DMS153 treated with DMSO at 0.1 percent for 48 hours (cell line): ENCODE measurements around the gene SPAG4.

Experiments
- DNase-seq: peaks from one replicate; lab custom pipeline; 2025; ENCODE audit not compliant: unreplicated experiment; lab: John Stamatoyannopoulos, UW

SPAG4 gene

GRCh38 chr20:35652641-35653429 is 37.2 kb downstream of the SPAG4 start:
- no peak for DNase-seq

GRCh38 chr20:35653430-35653734 is 37.8 kb downstream of the SPAG4 start:
- DNase-seq = no peak

- DNase-seq = no peak
These were observed 38.3 kb downstream of the SPAG4 start for GRCh38 chr20:35653893-35654292.

- DNase-seq = no peak
These were observed 38.8 kb downstream of the SPAG4 start for GRCh38 chr20:35654415-35654814.

GRCh38 chr20:35657271-35657670 is 41.6 kb downstream of the SPAG4 start:
- DNase-seq = no peak

GRCh38 chr20:35660122-35660937 is 44.7 kb downstream of the SPAG4 start:
- DNase-seq = no peak

- no peak for DNase-seq
These were observed 45.4 kb downstream of the SPAG4 start for GRCh38 chr20:35661053-35661452.

GRCh38 chr20:35661908-35662307 is 46.3 kb downstream of the SPAG4 start:
- no peak for DNase-seq

GRCh38 chr20:35662551-35662950 is 46.9 kb downstream of the SPAG4 start:
- DNase-seq = no peak

- DNase-seq = peak; percentile 48
These were observed 48.2 kb downstream of the SPAG4 start for GRCh38 chr20:35663516-35664465.

GRCh38 chr20:35664466-35665206 is 49.0 kb downstream of the SPAG4 start, which contains the start of the genes CPNE1 and RBM12:
Gene CPNE1, minus strand, starts transcription at chr20:35664900. Its CDS starts 31,977 bp downstream, at chr20:35632923.
Gene RBM12, minus strand, starts transcription at chr20:35664900. Its CDS starts 9,578 bp downstream, at chr20:35655322.
- DNase-seq = peak; percentile 83

GRCh38 chr20:35665949-35666288 is 50.3 kb downstream of the SPAG4 start:
- no peak for DNase-seq

GRCh38 chr20:35669221-35669620 is 53.6 kb downstream of the SPAG4 start:
- DNase-seq = no peak

- no peak for DNase-seq
These were observed 54.1 kb downstream of the SPAG4 start for GRCh38 chr20:35669681-35670080.
